Measurements from ENCODE around the gene COL27A1.

Gene COL27A1

GRCh38 chr9:114196979-114197622, 41.8 kb downstream of the COL27A1 start:
- TF ChIP-seq CTCF (IDR thresholded peaks at IDR 0.05; ENCODE audit: low read length, missing control alignments) = no peak
- no peak overlapping the region for H3K4me3 ChIP-seq (replicated peaks; ENCODE audit: low read depth, low read length)
- DNase-seq (ENCODE audit: low read depth) = no peak

- no peak for TF ChIP-seq CTCF (IDR thresholded peaks at IDR 0.05; ENCODE audit: low read length, missing control alignments)
- no peak overlapping the region for H3K4me3 ChIP-seq (replicated peaks; ENCODE audit: low read depth, low read length)
- no peak for DNase-seq (ENCODE audit: low read depth)
These were observed 43.1 kb downstream of the COL27A1 start for GRCh38 chr9:114198249-114199040.

DNA sequence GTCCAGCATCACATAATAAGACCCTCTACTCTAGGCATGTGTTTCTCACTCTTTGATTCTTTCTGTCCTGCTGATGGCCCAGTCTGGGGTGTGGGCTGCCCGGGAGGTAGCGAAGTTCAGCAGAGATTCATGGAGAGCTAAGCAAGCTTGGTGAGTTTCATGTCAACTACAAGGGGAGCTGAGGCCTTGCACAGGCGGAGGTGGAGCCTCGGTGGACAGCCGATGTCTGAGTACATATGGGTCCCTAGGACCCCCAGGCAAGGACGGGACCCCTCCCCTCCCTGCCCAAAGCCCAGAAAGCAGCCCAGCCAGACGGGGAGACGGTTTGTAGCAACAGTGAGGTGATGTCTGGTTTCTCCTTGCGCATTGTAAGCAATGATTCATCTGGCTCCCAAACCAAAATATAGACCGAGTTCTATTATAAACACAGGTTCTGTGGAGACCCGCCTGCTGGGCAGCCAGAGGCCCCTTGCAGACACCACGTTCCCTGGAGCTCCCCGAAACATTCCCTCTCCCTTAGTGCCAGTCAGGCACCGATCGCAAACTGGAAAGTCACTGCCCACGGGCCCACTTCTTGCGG, 45.5 kb downstream of the COL27A1 start:
- no peak overlapping the region for H3K4me3 ChIP-seq (replicated peaks; ENCODE audit: low read depth, low read length)
- TF ChIP-seq CTCF (IDR thresholded peaks at IDR 0.05; ENCODE audit: low read length, missing control alignments) = no peak
- no peak for DNase-seq (ENCODE audit: low read depth)

DNA sequence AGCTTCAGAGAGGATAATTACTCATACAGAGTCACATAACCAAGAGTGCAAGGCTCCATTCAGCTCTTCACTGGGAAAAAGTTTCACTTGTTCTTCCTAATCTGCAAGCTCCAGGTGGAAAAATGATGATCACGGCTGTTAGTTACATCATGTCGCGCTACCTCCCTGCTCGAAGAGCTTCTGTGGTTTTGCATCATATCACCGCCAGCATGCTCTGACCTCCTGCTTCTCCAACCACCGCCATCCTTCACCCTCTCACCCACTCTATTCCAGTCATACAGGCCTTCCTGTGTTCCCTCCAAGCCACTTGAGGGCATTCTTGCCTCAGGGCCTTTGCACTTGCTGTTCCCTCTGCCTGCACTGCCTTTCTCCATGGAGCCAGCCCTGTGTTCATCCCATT, 47.1 kb downstream of the COL27A1 start:
- DNase-seq (ENCODE audit: low read depth) = no peak
- no peak for TF ChIP-seq CTCF (IDR thresholded peaks at IDR 0.05; ENCODE audit: low read length, missing control alignments)
- no peak overlapping the region for H3K4me3 ChIP-seq (replicated peaks; ENCODE audit: low read depth, low read length)

DNA sequence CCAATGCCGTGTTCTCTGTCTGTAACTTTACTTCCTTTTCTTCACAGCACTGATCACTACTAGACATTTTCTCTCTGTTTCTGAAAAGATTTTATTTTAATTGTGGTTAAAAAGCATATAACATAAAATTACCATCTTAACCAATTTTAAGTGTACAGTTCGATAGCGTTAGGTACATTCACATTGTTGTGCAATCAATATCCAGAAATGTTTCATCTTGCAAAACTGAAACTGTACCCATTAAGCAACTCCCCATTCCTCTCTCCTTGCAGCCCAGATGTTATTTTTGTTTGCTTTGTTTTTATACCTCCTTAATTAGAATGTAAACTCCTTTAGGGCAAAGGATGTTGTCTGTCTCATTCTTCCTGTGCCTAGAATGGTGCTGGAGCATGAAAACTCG, 47.5 kb downstream of the COL27A1 start:
- TF ChIP-seq CTCF (IDR thresholded peaks at IDR 0.05; ENCODE audit: low read length, missing control alignments) = no peak
- DNase-seq (ENCODE audit: low read depth) = peak; percentile 23
- no peak overlapping the region for H3K4me3 ChIP-seq (replicated peaks; ENCODE audit: low read depth, low read length)

DNA sequence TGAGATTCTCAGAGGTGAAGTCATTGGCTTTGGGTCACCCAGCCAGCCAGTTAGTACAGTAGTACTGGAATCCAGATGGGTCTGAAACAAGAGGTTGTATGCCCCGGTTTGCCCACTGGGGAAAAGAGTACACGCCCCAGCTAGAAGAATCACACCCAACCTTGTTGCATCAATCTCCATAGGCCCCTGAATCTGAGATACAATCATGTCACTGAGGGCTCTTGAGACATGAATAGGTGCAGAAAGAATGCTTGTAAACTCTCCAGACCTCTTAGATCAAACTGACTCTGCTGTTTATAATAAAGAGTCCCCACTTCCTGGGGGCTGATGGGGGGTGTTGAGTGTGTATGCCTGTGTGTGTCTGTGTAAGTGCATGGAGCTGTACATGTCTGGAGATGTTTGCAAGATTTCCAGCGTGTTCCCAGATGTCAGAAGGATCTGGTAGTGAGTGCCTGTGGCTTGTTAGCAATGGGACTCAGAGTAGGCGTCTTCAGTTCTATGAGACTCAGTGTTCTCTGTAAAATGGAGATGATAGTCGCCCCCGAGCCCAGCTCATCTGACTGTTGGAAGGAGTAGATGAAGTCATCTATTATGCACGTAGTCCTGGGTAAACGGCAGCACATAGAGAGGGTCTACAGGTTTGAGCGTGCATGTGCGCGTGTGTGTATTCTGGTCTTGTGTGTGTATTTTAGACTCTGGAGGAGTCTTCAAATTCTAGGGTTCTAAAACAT, 48.2 kb downstream of the COL27A1 start:
- no peak for TF ChIP-seq CTCF (IDR thresholded peaks at IDR 0.05; ENCODE audit: low read length, missing control alignments)
- no peak for DNase-seq (ENCODE audit: low read depth)
- no peak overlapping the region for H3K4me3 ChIP-seq (replicated peaks; ENCODE audit: low read depth, low read length)
